Measurements from ENCODE around the gene BCL11B.

BCL11B gene

DNA sequence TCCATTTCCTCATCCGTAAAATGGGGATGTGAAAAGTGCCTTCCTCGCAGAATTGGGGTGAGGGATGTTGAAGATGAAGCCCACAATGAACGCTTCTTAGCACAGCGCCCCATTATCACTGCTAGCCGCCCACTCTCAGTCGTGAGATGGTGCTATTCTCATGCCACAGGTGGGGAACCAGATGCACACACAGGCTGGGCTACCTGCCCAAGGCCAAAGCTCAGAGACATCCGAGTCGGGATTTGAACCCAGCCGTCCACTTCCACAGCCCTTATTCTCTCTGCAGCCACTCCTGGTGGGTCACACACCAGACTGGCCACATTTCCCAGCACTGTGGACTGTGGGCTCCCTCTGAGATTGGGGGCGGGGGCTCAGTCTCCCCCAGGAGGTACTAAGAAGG lies 55.8 kb downstream of the BCL11B start:
- DNase-seq: no peak

DNA sequence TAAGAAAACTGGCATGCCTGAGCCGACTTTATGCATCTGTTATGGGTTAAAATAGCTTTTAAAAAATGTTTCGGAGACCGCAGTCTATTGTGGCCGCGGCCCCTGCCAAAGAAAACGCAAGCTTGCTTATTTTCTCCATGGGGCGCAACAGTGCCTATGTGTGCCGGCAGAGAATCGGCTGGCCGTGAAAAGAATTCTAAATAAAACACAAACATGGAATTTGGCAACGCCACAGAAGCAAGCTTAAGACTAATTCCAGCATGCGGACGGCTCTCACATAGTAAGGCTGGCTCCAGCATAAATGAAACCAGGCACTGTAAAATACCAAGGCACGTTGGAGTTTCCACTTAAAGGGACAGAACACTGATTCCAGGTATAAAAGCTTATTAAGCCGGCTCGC lies 56.7 kb downstream of the BCL11B start:
- no peak for DNase-seq

DNA sequence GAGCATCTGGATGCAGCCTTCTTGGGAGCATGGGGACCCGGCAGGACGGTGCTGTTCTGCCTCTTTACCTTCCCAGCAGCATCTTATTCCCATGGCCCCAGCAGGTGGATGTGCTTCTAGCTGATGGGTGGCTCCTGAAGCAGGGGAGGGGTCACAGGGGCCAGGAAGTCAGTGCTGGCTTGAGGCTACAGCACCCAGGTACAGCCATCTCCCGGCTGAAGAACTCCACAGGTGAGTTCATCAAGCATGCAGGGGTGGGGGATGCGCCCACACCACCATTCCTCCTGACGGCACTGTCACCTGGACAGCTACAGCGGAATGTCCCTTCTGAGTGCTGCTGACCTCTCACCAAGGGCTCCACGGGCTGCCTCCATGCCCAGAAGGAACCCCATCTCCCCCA lies 57.3 kb downstream of the BCL11B start:
- no peak for DNase-seq

DNA sequence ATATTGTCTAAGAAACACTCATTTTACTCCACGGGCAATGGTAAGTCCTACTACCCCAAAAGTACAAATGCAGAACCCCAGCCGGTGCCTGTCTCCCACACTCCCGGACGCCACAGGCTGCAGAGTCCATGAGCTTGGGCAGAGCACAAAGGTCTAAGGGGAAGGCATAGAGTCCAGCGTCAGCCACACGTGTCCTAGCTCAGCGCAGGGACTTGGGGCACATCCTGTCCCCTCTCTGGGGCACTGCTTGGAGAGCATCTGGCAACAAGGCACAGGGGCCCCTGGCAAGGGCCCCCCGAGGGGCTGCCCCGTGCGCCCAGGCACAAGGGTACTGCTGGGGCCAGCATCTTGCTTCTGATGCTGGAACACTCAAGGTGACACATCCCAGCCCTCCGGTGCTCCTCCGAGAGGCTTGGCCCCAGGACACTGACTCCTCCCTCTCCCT lies 58.4 kb downstream of the BCL11B start:
- DNase-seq: no peak

DNA sequence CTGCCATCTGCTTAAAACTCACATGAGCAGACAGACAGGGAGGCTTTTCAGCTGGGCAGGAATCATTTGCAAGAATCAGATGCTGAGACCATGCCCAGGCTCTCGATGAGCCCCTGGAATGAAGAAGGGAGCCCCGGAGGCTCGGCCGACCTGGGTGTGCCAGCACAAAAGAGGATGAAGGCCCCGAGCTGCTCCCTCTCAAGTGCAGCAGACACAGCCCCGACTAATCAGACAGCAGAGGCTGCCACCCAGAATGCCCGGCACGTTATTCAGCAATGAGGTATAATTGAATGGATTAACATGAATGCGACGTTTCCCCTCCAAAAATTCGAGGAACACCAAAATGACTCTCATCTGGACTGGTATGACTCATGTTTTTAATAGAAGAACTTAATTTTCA lies 58.9 kb downstream of the BCL11B start:
- no peak for DNase-seq

DNA sequence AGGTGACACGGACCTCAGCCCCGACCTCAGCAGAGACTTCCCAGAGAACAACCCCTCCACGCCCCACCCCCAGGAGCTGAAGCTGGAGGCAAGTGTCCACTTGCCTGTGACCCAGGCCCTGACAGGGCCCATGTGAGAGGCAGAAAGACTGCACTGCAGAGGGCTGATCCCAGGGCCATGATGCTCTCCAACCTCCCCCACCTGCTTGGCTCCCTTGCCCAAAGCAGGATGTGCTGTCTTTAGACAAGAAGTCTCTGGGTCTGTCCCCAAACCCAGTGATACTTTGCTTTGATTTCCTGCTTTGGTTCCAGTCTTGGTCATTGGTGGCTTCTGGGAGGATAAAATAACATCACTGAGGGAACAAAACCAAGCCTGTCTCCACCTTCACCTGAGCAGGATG lies 59.4 kb downstream of the BCL11B start:
- no peak for DNase-seq

DNA sequence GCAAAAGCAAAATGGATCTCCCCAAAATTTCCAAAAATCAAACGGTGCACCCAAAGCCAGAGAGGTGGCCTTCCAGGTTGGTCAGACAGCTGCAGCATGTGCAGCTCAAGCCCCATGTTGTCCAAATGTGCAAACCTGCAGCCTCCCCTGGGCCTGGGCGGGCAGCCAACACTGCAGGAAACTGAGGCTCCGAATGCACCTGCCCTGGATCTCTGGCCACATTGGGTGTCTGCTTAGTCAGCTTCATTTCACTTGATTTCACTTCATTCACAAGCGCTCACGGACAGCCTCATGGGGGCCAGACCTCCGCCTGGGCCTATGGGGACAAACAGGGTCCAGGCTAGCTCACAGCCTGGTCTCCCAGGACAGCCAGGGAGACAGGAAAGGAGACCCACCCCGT lies 59.8 kb downstream of the BCL11B start:
- DNase-seq: no peak

DNA sequence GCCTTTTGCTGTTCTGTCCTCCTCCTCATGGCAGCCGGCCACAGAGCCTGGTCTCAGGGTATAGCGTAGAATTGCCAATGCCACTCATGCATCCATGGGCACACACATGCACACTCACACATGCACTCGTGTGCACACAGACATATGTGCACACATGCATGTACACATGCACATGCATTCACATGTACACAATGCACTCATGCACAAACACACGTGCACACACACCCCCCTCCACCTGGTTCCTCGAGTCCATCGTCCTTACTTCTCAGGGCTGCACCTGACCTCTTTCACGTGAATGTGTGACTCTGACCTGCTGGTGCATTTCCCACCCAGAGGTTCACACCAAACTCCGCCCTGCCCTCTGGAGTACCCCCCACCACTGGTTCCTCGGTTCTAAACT lies 60.6 kb downstream of the BCL11B start:
- DNase-seq: no peak

DNA sequence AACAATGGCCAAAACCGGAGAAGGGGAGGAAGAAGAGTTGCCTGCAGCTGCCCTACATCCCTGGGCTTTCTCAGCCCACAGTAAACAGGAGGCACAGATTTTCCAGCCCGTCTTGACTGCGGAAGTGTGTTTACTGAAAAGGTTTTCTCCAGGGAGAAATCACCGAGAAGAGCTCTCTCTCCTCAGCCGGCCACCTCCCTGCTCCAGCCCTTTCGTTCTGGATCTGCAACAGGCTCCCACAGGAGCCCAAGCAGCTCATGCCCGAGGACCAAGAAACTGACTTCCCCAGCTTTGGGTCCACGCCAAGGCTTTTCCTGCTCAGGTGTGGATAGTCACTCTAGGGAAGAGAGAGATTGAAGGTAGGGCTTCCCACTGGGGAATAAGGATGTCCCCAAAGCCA lies 61.7 kb downstream of the BCL11B start:
- DNase-seq: no peak

DNA sequence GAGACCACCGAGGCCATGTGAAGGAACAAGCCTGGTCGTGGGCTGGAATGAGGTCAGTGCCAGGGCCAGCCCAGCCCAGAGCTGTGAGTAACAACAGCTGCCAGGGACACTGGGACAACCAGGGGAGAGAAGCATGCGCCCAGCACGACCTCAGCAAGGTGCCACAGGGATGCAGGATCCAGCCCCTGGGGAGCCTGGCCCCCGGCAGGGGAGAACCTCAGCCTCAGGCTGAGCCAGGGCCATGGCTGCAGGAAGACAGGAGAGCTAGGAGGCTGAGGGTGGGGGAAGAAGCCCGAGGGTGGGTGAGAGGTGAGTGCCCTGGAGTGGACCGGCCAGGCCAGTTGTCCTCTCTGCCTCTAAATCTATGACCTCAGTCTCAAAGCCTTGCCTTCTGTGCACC lies 62.6 kb downstream of the BCL11B start:
- DNase-seq: no peak

DNA sequence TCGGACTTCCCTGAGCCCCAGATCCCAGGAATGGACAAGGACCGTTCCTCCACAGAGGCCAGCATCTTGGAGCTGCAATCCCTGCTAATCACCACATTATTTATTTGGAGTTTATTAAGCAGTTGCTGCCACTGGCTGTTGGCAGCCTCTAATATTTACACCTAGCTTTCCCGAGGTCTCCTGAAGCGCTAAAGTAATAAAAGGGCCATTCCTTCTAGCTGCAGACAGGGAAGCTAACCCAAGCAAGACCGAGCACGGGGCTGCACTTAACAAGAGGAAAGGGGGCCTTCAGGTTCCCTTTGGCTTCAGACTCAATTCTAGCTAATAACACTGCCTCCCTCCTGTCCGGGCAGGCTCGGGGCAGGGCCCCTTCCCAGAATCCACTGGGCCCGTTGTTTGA lies 63.7 kb downstream of the BCL11B start:
- DNase-seq: no peak

DNA sequence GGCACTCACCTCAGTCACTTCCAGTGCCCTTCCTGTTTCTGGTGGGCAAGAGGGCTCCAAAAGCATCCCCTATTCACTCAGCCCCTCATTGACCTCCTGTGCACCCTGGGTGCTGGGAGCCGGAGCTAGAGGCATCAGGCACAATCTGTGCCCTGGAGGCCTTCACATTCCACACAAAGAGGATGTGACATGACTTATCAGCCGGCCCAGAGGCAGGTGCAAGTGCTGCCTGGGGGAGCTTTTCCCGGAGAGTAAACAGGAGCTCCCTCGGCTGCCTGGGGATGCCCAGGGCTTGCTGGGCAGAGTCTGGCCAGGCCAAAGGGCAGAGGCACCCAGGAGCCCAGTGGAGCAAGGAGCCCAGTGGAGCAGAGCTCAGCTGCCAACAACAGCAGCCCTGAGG lies 64.5 kb downstream of the BCL11B start:
- no peak for DNase-seq

DNA sequence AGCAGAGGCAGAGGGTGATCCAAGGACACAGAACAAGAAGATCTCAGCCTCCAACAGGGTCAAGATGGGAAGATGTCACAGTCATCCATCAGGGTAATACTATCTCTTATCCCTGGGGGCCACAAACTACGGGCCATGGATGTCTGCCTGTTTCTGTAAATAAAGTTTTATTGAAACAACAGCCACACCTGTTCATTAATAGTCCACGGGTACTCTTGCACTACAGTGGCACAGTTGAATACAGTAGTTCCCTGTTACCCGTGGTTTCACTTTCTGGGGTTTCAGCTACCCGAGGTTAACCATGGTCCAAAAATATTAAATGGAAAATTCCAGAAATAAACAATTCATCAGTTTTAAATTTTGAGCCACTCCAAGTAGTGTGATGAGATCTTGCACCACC lies 65.9 kb downstream of the BCL11B start:
- no peak for DNase-seq

DNA sequence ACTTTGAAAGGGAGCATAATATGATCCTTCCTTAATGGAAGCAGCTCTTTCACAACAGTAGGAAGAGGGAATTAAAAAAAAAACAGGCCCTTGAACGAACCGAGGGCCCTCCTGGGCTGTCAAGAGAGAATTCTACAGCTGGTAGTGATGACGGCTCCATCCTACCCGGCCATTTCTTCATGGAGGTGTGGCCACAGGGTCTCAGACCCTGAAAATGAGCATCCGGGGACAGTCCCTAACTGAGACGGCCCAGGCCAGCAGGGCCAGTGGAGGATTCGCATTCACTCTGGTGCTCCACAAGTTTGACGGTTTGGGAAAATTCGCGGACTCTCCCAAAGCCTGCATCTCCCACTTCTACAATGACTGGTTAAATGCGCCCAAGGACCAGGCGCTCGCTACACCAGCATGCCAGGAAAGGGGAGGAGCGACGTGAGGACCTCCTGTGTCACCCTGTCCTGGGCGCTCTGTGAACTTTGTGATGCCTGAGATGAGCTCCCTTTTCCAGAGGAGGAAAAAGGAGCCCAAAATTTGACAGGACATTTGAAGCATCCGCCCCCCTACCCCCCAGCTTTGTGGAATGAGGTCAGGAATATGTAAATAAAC lies 66.8 kb downstream of the BCL11B start:
- DNase-seq: no peak

DNA sequence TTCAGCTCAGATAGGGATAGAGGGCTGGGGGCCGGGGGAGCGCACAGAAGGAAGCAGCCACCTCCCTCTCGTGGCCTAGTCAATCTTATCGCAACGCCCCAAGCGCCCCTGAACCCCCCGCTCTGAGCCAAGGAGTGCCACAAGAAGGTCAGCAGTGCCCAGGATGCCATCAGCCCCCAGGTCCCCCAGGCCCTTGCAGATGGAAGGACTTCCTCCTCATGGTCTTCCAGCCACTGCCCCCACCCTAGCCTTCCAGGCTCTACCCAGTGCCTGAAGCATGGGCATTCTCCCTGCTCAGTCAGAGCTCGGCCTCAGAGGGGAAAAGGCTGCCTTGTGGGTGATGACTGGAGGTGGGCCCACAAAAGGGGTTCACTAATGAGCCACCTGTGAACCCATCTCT lies 68.2 kb downstream of the BCL11B start:
- DNase-seq: no peak

DNA sequence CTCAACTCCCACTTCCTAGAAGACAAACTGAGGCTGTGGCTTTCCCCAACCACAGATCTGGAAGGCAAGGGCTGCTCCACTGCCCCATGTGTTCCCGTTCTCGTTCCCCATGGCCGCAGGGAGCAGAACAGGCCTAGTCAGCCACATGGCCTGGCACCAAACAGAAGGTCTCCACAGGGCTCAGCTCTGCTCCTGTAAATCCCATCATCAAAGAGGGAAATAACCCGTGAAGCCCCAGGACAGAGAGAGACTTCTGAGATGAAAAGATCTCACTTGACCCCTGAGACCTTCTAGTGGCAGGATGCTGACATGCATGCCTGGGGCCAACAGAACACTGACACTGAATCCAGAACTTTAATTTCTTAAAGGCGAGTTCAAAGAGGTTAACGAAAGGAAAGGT lies 68.9 kb downstream of the BCL11B start:
- no peak for DNase-seq

DNA sequence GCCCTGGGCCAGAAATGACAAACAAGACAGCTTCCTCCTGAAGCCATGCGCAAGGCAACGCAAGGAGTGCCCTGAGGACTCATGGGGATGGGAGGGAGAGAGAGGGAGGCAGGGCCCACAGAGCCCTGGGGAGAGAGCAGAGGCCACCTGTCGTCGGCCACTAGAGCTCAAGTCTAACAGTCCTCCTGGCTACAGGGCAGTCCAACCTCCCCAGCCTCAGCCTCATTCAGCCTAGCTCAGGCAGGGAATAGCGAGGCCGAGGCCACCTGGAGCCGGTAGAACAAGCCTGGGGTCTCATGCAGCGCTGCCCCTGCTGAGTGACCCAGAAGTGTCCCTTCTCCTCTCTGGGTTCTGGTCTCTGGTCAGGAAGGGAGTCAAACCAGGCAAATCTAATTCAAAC lies 69.5 kb downstream of the BCL11B start:
- no peak for DNase-seq

DNA sequence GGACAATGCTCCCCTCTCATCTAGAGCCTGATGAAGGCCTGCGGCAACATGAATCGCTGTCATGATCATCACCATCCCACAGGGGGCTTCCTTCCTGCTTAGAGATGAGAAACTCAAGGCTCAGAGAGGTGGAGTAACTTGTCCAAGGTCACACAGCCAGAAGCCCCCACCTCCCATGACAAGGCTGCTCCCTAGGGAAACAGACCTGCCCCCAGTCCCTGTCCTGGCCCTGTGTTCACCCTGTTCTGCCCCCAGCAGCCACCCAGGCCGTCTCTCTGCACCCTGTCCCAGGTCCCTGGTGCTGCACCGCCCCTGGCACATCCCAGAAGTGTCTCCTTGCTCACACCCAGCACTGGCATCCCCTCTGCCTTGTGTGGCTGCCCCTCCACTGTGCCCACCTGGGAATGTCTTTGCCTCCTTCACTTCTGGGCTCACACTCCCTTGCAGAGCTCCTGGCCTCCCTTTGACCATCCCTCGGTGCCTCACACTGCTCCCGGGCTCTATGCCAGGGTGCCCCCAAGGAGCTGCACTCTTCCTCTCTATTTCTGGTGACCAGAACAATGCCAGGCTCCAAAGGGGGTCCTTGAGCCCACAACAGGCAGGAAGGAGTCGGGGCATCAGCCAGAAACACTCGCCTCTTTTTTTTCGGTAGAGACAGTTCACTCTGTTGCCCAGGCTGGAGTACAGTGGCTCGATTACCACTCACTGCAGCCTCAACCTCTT lies 70.5 kb downstream of the BCL11B start:
- DNase-seq: no peak

DNA sequence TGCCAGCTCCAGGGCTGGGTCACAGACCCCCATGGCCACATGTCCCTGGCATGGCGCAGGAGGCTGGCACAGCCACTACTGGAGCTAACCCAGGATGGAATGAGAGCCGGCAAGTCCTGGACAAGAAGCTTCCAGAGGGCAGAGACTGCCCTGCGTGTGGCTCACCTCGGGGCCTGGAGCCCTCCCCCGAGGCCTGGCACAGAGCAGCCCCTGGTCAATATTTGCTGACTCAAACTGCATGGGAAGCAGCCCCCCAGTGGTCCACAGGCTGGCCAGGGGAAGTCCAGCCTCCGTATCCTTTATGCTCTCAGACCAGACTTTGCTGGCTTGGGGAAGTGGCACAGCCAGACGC lies 71.4 kb downstream of the BCL11B start:
- DNase-seq: no peak

DNA sequence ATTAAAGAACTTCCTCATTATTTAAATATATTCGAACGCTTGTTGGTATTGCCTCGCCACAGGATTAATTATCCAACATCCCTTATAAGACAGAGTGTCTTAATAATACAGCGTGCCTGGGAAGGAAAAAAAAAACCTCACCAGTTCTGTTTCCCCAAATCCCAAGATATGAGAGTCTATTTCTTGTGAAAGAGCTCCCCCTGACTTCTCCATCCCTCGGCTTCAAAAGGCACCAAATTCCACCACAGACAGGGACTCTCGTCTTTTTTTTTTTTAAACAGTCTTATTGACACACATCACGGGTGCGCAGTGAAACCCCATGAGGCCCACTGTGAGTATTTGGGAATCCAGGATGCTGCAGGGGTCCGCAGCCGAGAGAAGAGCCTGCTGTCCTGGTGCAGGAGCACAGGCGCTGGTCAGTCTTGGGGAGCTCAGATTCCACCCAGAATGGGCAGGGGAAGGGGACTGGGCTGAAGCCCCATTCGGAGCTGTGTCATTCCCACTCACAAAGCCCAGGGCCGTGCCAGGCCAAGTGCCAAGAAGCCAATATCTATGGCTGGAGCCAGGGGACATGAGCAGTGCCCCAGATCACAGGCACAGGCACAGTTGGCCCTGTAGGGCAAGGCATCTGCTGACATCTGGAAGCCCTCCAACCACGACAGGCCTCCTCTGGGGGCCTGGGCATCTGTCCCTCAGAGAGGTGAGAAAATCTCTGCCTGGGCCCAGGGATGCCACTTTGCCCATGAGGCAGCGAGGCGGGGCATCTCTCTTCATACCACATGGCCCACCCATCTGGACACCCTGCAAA lies 71.9 kb downstream of the BCL11B start:
- no peak for DNase-seq

DNA sequence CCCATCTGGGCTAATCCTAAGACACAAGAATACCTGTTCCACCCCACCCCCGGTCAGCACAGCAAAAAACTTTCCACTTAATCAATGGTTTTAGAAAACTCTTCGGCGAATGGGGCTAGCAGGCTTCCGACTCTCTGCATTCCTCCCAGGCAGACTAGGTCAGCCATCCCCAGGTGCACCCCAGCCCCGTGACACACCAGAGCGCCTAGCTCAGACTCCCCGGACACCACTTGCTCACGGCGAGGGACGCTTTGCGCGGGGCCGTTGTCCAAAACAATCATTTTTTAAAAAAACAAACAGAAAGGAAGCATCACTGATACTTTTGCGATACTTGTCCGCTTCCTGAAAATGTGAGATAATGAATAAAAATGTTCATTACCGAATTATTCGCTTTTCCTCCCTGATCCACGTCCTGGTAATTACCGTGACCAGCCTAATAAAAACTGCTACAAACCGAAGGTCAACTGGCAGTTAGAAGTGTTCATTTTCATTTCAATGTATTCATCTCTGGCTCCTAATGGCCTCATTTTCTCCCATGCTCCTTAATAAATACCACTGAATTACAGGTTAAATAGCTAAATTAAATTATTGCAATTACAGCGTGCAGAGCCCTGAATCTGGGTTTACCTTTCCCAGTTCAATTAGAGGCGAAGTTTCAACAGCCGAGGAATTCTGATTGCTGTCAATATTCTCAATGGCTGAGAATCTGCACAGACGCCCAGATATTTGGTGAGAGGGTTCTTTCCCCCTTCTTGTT lies 73.1 kb downstream of the BCL11B start:
- no peak for DNase-seq

DNA sequence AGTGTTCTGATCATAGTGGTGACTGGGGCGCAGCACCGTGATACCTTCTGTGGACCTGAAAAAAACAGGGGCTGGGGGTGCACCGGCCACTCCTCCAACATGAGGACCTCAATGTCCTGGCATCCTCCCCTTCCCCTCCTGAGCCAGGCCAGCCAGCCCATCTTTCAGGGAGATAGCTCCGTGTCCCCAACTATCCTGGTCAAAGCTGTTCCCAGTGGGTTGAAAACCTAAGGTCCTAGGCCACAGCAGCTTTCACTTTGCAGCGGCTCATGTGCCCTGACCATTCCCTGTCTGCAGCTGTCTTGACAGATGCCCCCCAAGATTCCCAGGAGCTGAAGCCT lies 75.7 kb downstream of the BCL11B start:
- DNase-seq: no peak

DNA sequence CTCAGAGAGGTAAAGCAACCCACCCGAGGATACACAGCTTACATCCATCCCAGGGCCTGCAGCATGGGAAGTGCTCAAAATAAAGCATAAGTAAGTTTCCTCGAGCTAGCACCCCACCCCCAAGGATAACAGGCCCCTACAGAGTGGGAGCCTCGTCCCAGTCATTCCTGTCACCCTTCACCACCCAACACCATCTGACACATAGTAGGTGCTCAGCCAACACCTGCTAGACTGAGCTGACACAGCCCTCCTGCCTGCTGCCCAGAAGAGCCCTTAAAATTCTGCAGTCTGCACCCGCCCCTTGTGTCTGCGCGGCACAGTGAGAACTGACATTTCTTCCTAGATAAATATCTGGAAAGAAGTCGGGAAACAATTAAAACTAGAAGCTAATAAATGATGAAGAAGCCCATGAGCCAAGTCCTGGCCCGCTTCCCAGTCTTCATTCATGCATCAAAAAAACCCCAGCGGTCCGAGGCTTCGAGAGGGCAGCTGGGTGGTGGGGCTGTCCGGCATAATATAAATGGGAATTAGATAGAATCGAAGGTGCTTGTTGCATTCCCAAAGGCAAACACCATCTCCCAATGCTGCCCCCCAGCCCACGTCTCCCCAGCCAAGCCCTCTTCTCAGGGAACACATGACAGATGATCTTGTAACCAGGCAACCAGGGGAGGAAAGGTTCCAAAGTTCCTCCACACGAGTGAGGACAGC lies 76.2 kb downstream of the BCL11B start:
- no peak for DNase-seq

Data from suppressor macrophage treated with lipopolysaccharide for 4 hours (primary cell).